H1 (cell line): ENCODE results near the gene CHST8. TPM values are rescaled to one million over a fixed set of nuclear protein-coding genes. Genes with fewer than 3 reads are reported as not detected.

Experiments
- CTCF ChIA-PET: fragments of 300-600 bp; sonication (Branson Sonifier 250); formaldehyde crosslinking; loops from one replicate; lab custom pipeline; 2021; ENCODE audit not compliant: partially characterized antibody; lab: Charles Lee
- POLR2A ChIA-PET: fragments of 300-600 bp; sonication (Branson Sonifier 250); formaldehyde crosslinking; loops from one replicate; lab custom pipeline; 2021; ENCODE audit warnings: inconsistent platforms; ENCODE audit not compliant: partially characterized antibody; lab: Charles Lee
- DNase-seq, 2 experiments: peaks; one replicate each; pipeline versions ENCODE4 v3.0.0 to v3.0.0-alpha.2; 2010 to 2022; ENCODE audit warnings: low spot score in 2 of 2, low read depth in 1 of 2, mixed read lengths in 1 of 2
- FAIRE-seq: peaks from 2 replicates; lab custom pipeline; 2011; peaks lifted over from hg19 to GRCh38; lab: Jason Lieb, UNC
- H2AFZ ChIP-seq: 2 replicates; pipeline ENCODE4 v1.8.1; 2012; ENCODE audit warnings: low read length, inconsistent platforms
- H2AK5ac ChIP-seq: 2 replicates; pipeline ENCODE4 v1.6.1; 2013; ENCODE audit warnings: low read depth, low read length
- H2BK120ac ChIP-seq: replicated peaks from 2 replicates; pipeline ENCODE3; 2013; ENCODE audit warnings: low read depth, low read length, inconsistent platforms
- H2BK12ac ChIP-seq: 2 replicates; pipeline ENCODE4 v1.6.1; 2013; ENCODE audit warnings: low read depth, low read length
- H2BK15ac ChIP-seq: 2 replicates; pipeline ENCODE4 v1.6.1; 2013; ENCODE audit warnings: low read length
- H2BK20ac ChIP-seq: 2 replicates; pipeline ENCODE4 v1.6.1; 2013; ENCODE audit warnings: low read length
- H2BK5ac ChIP-seq: 2 replicates; pipeline ENCODE4 v1.6.1; 2013; ENCODE audit warnings: low read depth, low read length
- H3K14ac ChIP-seq: 2 replicates; pipeline ENCODE4 v1.6.1; 2013; ENCODE audit warnings: inconsistent platforms; ENCODE audit not compliant: insufficient read length
- H3K18ac ChIP-seq: 2 replicates; pipeline ENCODE4 v1.6.1; 2013; ENCODE audit warnings: low read length; ENCODE audit errors: extremely low read depth
- H3K23ac ChIP-seq: 2 replicates; pipeline ENCODE4 v1.6.1; 2013; ENCODE audit warnings: inconsistent platforms; ENCODE audit not compliant: insufficient read length
- H3K23me2 ChIP-seq: 2 replicates; pipeline ENCODE4 v1.6.1; 2013; ENCODE audit warnings: low read depth, low read length
- H3K27ac ChIP-seq: 2 replicates; pipeline ENCODE4 v1.6.1; 2011; ENCODE audit warnings: low read depth, low read length, inconsistent platforms
- H3K27me3 ChIP-seq, 4 experiments: replicated peaks in 1 of 4; 1 replicate in 1 of 4; 2 replicates in 3 of 4; pipeline versions ENCODE4 v1.6.1 to v1.8.1; 2011 to 2013; ENCODE audit warnings: low read length in 3 of 4, mild to moderate bottlenecking in 3 of 4, inconsistent platforms in 2 of 4, mixed read lengths in 2 of 4, moderate library complexity in 1 of 4; ENCODE audit not compliant: control insufficient read depth in 3 of 4, insufficient read depth in 3 of 4; ENCODE audit errors: extremely low read depth in 1 of 4
- H3K36me3 ChIP-seq, 4 experiments: 2 replicates each; pipeline versions ENCODE4 v1.6.1 to v1.8.1; 2011 to 2013; ENCODE audit warnings: mild to moderate bottlenecking in 4 of 4, low read length in 3 of 4, moderate library complexity in 2 of 4, control low read depth in 1 of 4, inconsistent platforms in 1 of 4; ENCODE audit not compliant: insufficient read depth in 4 of 4, control insufficient read depth in 2 of 4
- H3K4ac ChIP-seq: replicated peaks from 2 replicates; pipeline ENCODE3; 2013; ENCODE audit warnings: low read length, low read depth, mixed read lengths, inconsistent platforms; ENCODE audit not compliant: insufficient read length
- H3K4me1 ChIP-seq, 4 experiments: replicated peaks in 1 of 4; 1 replicate in 1 of 4; 2 replicates in 3 of 4; pipeline versions ENCODE4 v1.6.1 to v1.8.1; 2011 to 2013; ENCODE audit warnings: low read length in 3 of 4, inconsistent platforms in 2 of 4, mixed read lengths in 1 of 4; ENCODE audit not compliant: insufficient read depth in 4 of 4, control insufficient read depth in 3 of 4
- H3K4me2 ChIP-seq, 2 experiments: 2 replicates each; pipeline versions ENCODE4 v1.6.1 to v1.8.1; 2011 to 2013; ENCODE audit warnings: low read depth in 2 of 2, low read length in 2 of 2, control low read depth in 1 of 2, inconsistent platforms in 1 of 2, mild to moderate bottlenecking in 1 of 2; ENCODE audit not compliant: insufficient read depth in 1 of 2
- H3K4me3 ChIP-seq, 4 experiments: fragments of 200-600, 300-600 bp in 1 of 4; sonication (generic), shearing (Covaris generic), sonication (Bioruptor Twin) in 1 of 4; 2 replicates each; pipeline versions ENCODE4 v1.5.1 to v1.8.1; 2011 to 2016; ENCODE audit warnings: low read length in 4 of 4, low read depth in 3 of 4, control low read depth in 2 of 4, inconsistent platforms in 2 of 4, mild to moderate bottlenecking in 2 of 4, mixed read lengths in 1 of 4, moderate library complexity in 1 of 4; ENCODE audit not compliant: insufficient read depth in 2 of 4; ENCODE audit errors: extremely low read depth in 1 of 4
- H3K56ac ChIP-seq: replicated peaks from 2 replicates; pipeline ENCODE3; 2013; ENCODE audit warnings: low read depth, mild to moderate bottlenecking, mixed read lengths, low read length, inconsistent platforms; ENCODE audit not compliant: insufficient read length
- H3K79me1 ChIP-seq: 2 replicates; pipeline ENCODE4 v1.6.1; 2013; ENCODE audit warnings: low read depth, low read length, control low read depth
- H3K79me2 ChIP-seq, 2 experiments: 2 replicates each; pipeline versions ENCODE4 v1.6.1 to v1.8.1; 2012 to 2013; ENCODE audit warnings: low read length in 2 of 2, mild to moderate bottlenecking in 2 of 2, inconsistent platforms in 1 of 2; ENCODE audit not compliant: insufficient read depth in 2 of 2, control insufficient read depth in 1 of 2
- H3K9ac ChIP-seq, 4 experiments: replicated peaks in 1 of 4; 1 replicate in 1 of 4; 2 replicates in 3 of 4; pipeline versions ENCODE4 v1.6.1 to v1.8.1; 2011 to 2013; ENCODE audit warnings: low read depth in 3 of 4, low read length in 3 of 4, control low read depth in 2 of 4, mild to moderate bottlenecking in 2 of 4, moderate library complexity in 2 of 4, inconsistent platforms in 1 of 4; ENCODE audit errors: extremely low read depth in 1 of 4
- H3K9me3 ChIP-seq, 2 experiments: 2 replicates each; pipeline versions ENCODE4 v1.6.1 to v1.8.1; 2012 to 2013; ENCODE audit warnings: mild to moderate bottlenecking in 2 of 2, moderate library complexity in 2 of 2, control low read depth in 1 of 2, inconsistent platforms in 1 of 2, low read depth in 1 of 2, low read length in 1 of 2, mixed read lengths in 1 of 2; ENCODE audit not compliant: insufficient read depth in 2 of 2
- H4K20me1 ChIP-seq, 2 experiments: replicated peaks in 1 of 2; 2 replicates each; pipeline versions ENCODE3 to v1.8.1; 2011 to 2013; ENCODE audit warnings: inconsistent platforms in 2 of 2, low read length in 2 of 2, mild to moderate bottlenecking in 1 of 2; ENCODE audit not compliant: insufficient read depth in 2 of 2, control insufficient read depth in 1 of 2
- H4K5ac ChIP-seq: 2 replicates; pipeline ENCODE4 v1.6.1; 2013; ENCODE audit warnings: low read length, low read depth, mixed read lengths, inconsistent platforms; ENCODE audit not compliant: insufficient read length
- H4K8ac ChIP-seq: 2 replicates; pipeline ENCODE4 v1.8.0; 2013; ENCODE audit warnings: mild to moderate bottlenecking, moderate library complexity, low read length, inconsistent platforms; ENCODE audit not compliant: insufficient read depth; ENCODE audit errors: extremely low read depth
- H4K91ac ChIP-seq: replicated peaks from 2 replicates; pipeline ENCODE3; 2013; ENCODE audit warnings: low read length, mixed read lengths, inconsistent platforms; ENCODE audit not compliant: insufficient read length
- CBX5 ChIP-seq: fragments of 300-800, 300-1000 bp; sonication (generic); IDR thresholded peaks from 2 replicates; pipeline ENCODE4 v1.7.1; 2016; ENCODE audit warnings: antibody characterized with exemption, low read length, low read depth
- CTBP2 ChIP-seq: IDR thresholded peaks from 2 replicates; pipeline ENCODE4 v1.7.0; 2011; ENCODE audit warnings: borderline replicate concordance, mild to moderate bottlenecking, moderate library complexity, mixed read lengths, low read length; ENCODE audit not compliant: insufficient read depth, insufficient read length
- EGR1 ChIP-seq: IDR thresholded peaks from 2 replicates; pipeline ENCODE4 v1.6.1; 2011; ENCODE audit warnings: low read depth, low read length, borderline replicate concordance
- EP300 ChIP-seq, 2 experiments: IDR thresholded peaks; 1 replicate in 1 of 2; 2 replicates in 1 of 2; pipeline ENCODE4 v1.6.1; 2011 to 2012; ENCODE audit warnings: low read depth in 2 of 2, low read length in 2 of 2, mild to moderate bottlenecking in 2 of 2, borderline replicate concordance in 1 of 2, inconsistent platforms in 1 of 2, moderate library complexity in 1 of 2
- GABPA ChIP-seq: IDR thresholded peaks from 2 replicates; pipeline ENCODE4 v1.6.1; 2011; ENCODE audit warnings: mild to moderate bottlenecking, low read length, moderate library complexity, borderline replicate concordance; ENCODE audit not compliant: insufficient read depth
- RFX5 ChIP-seq: IDR thresholded peaks from 2 replicates; pipeline ENCODE4 v1.6.1; 2011; ENCODE audit warnings: low read depth, low read length, improper control_type of control experiment, borderline replicate concordance
- SP2 ChIP-seq: IDR thresholded peaks from 2 replicates; pipeline ENCODE4 v1.6.1; 2012; ENCODE audit warnings: mild to moderate bottlenecking, low read length, inconsistent platforms
- WGBS, 2 experiments: shearing (Covaris generic) in 1 of 2; methylation state at CpG; one replicate each; pipeline versions ENCODE4 v1.1.6 to v1.1.7; 2013 to 2015; ENCODE audit warnings: low lambda C conversion rate in 2 of 2, mixed read lengths in 2 of 2, inconsistent platforms in 1 of 2, low coverage in 1 of 2, missing lambda C conversion rate in 1 of 2; ENCODE audit not compliant: insufficient replicate concordance in 2 of 2, insufficient coverage in 1 of 2, insufficient read length in 1 of 2; ENCODE audit errors: extremely low coverage in 1 of 2, missing lambda C conversion rate in 1 of 2; 5-methylcytosine and 5-hydroxymethylcytosine counted together
- polyA plus RNA-seq, 7 experiments: library from polyadenylated mRNA; depleted of rRNA in 3 of 7; stranded (reverse) in 5 of 7; unstranded in 2 of 7; fragments of >200 nt in 5 of 7; fragments of 200-250 nt in 2 of 7; gene quantifications; 1 replicate in 5 of 7; 2 replicates in 1 of 7; 4 replicates in 1 of 7; pipeline versions ENCODE4 v1.2.1 to v1.2.3, GENCODE V29; 2011 to 2013; ENCODE audit warnings: missing spikeins in 2 of 7, mixed read lengths in 2 of 7
- total RNA-seq: library from RNA; stranded (reverse); fragmentation: NEBNext Ultra II Directional; extraction: Animal tissue kit (Norgen Biotek cat#: 25700); gene quantifications from 2 replicates; pipeline ENCODE4 v1.2.1, GENCODE V29; 2021

The CHST8 gene
- total and polyA plus RNA-seq, 2 of the 8 experiments (the other 6 are each of a cell fraction or from before 2014, with no cell fraction given), result 10.8 to 28.2 TPM

DNA sequence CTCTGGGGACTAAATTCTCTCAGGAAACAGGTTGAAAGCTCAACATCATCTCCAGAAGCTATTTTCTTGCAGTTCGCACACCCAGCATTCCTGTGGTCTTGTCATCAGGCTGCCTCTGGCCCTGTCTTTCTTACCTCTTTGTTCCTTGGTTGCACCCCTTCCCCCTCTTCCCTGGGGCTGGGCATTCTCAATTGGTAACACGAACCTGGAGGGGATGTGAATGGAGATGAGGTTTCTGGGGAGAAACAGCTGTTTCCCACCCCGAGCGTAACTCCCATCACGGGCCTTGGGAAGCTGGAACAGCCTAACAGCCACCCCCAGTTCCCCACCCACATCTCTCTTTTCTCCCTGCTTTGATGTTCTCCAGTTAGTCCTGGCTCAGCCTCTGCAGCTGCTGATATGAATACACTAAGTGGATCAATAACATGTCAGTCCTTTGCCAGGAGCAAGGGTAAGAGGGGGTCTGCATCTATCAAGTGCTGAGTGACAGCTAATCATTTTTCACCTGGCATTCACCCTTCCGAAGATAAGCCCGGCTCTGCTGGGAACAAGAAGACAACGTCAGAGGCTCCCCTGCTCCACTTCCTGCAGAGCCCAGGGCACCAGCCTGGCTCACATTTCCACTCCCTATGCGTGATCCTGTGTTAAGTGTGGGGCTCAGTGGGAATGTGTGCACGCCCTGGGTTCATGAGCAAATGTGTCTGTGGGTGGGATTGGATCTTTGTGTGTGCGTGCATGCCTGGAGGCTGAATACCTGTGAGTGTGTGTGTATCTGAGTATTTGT is 100.9 kb downstream of the CHST8 start:
- Histone ChIP-seq H2BK5ac (no peak overlapping the region), H2BK15ac (no peak overlapping the region), H4K8ac (no peak overlapping the region), H3K9me3 (no peaks in the 10 kb centered on the region), H3K4ac (no peak overlapping the region), H3K27ac (no peak overlapping the region), H3K79me1 (peaks cover 7% of the 10 kb centered on the region), H3K36me3 (no peaks in the 10 kb centered on the region), H2AK5ac (no peak overlapping the region), H2BK20ac (no peak overlapping the region), H3K27me3 (no peaks in the 10 kb centered on the region), H3K14ac (no peak overlapping the region), H2BK120ac (no peak overlapping the region), H2BK12ac (no peak overlapping the region), H3K4me1 (peaks cover 0 to 3% (median 1%) of the 10 kb centered on the region in 4 experiments; a peak in 1 of 7 replicates), H3K9ac (no peak overlapping the region), H4K91ac (no peak overlapping the region), H4K5ac (no peak overlapping the region), H4K20me1 (peaks cover 0 to 20% of the 10 kb centered on the region in 2 experiments), H3K23me2 (peaks cover 13% of the 10 kb centered on the region; the same call in 1 of the 2 replicates), H2AFZ (no peak overlapping the region), H3K18ac (no peak overlapping the region), H3K56ac (no peak overlapping the region), H3K79me2 (no peaks in the 10 kb centered on the region), H3K4me3 (no peak overlapping the region), H3K4me2 (no peak overlapping the region), H3K23ac (no peak overlapping the region)
- ChIA-PET POLR2A (no interaction called here), CTCF (interaction anchor here (0.8 kb wide), 1 partner anchor 36 kb away, joined by 3 read pairs; no protein-coding TSS in a partner anchor)
- 81% methylated on average over 11 of the region's 11 CpGs; no CpG with 5 or more reads in 1 of the 2 experiments for WGBS, 2 experiments
- FAIRE-seq (no peak), DNase-seq (no peak)
- TF ChIP-seq RFX5, result no peak
- TF ChIP-seq SP2, result no peak
- TF ChIP-seq CTBP2, result no peak
- TF ChIP-seq EGR1, result no peak
- TF ChIP-seq GABPA, result no peak
- no peak for TF ChIP-seq EP300 (IDR thresholded peaks at IDR 0.05; ENCODE audit: borderline replicate concordance in 1 of 2, low read depth in 2 of 2, low read length in 2 of 2)
- TF ChIP-seq CBX5, result no peak
